ENCODE data around the gene UMODL1. TPM values are rescaled to one million over a fixed set of nuclear protein-coding genes. Genes with fewer than 3 reads are reported as not detected.

The UMODL1 gene
- total and polyA plus RNA-seq, 8 donors: 0.02 to 0.06 TPM; not detected in 6

DNA sequence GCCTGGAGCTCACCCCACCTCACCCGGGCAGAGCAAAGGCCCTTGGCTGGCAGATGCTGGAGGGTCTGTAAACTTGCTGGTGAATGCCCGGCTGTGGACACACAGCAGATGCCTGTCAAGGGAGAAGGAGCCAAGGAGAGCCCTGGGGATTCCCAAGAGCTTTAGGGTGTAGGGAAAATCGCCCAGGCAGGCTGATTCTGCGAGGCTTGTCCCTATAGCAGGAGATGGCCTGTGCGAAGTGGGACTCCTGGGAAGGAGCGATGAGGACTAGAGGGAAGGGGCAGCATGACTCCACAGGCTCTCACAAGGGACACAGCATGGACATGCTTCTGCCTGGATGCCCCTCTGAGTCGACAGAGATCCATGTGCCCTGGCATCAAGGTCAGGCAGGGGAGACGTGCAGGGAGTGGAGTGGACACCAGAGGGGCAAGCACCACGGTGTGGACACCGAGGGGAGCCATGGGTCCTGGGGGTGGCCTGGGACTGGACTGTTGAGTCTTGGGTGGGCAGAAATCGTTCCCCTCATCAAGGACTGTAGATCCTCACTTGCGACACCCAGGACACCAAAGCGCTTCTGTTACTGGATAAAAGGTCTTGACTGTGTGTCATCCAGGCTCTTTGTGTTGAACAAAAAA, 76.4 kb downstream of the UMODL1 start:
- Histone ChIP-seq H3K4me1 (peaks cover 0 to 9% (median 0%) of the 10 kb centered on the region in 3 donors), H3K27me3 (no peaks in the 10 kb centered on the region), H3K27ac (no peak overlapping the region), H3K36me3 (no peaks in the 10 kb centered on the region), H3K4me3 (no peak overlapping the region), H3K9me3 (no peaks in the 10 kb centered on the region)
- TF ChIP-seq, protein P1, sequence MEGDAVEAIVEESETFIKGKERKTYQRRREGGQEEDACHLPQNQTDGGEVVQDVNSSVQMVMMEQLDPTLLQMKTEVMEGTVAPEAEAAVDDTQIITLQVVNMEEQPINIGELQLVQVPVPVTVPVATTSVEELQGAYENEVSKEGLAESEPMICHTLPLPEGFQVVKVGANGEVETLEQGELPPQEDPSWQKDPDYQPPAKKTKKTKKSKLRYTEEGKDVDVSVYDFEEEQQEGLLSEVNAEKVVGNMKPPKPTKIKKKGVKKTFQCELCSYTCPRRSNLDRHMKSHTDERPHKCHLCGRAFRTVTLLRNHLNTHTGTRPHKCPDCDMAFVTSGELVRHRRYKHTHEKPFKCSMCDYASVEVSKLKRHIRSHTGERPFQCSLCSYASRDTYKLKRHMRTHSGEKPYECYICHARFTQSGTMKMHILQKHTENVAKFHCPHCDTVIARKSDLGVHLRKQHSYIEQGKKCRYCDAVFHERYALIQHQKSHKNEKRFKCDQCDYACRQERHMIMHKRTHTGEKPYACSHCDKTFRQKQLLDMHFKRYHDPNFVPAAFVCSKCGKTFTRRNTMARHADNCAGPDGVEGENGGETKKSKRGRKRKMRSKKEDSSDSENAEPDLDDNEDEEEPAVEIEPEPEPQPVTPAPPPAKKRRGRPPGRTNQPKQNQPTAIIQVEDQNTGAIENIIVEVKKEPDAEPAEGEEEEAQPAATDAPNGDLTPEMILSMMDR (IDR thresholded peaks at IDR 0.05): no peak
- 83 to 84% methylated on average over 13 of the region's 13 CpGs for WGBS, 2 donors
- FAIRE-seq (no peak), DNase-seq (peak in 2 of 6 donors; percentile 7 to 40), ATAC-seq (no peak)
- intact Hi-C loops (cut with DNase I): loop anchor here in 2 of 3 donors (2.0 to 5.0 kb wide), 2 partner anchors 107 to 110 kb away; no protein-coding TSS in a partner anchor

- H3K9me3 ChIP-seq: no peaks in the 10 kb centered on the region
- no peak for DNase-seq
- H3K4me3 ChIP-seq: no peak overlapping the region
- FAIRE-seq: no peak
- intact Hi-C loops (cut with DNase I): loop anchor here in 1 of 3 donors (5.0 kb wide), 1 partner anchor 109 kb away; no protein-coding TSS in a partner anchor
- no peaks in the 10 kb centered on the region for H3K36me3 ChIP-seq
- 23 to 33% methylated on average over 2 of the region's 2 CpGs for WGBS, 2 donors
- H3K27ac ChIP-seq: no peak overlapping the region
- TF ChIP-seq, protein P1 (IDR thresholded peaks at IDR 0.05): no peak
- H3K27me3 ChIP-seq: no peaks in the 10 kb centered on the region
- no peak for ATAC-seq
- H3K4me1 ChIP-seq: peaks cover 0 to 9% (median 0%) of the 10 kb centered on the region in 3 donors
These were observed 77.0 kb downstream of the UMODL1 start for GRCh38 chr21:42148097-42148496.

GRCh38 chr21:42148584-42148983, 77.5 kb downstream of the UMODL1 start:
- TF ChIP-seq, protein P1 (IDR thresholded peaks at IDR 0.05): no peak
- ATAC-seq (no peak), FAIRE-seq (no peak), DNase-seq (no peak)
- WGBS, 2 donors: 92 to 96% methylated on average over 3 of the region's 3 CpGs
- no peak overlapping the region for H3K4me3 ChIP-seq
- intact Hi-C loops (cut with DNase I): loop anchor here in 1 of 3 donors (5.0 kb wide), 1 partner anchor 109 kb away; no protein-coding TSS in a partner anchor
- H3K4me1 ChIP-seq: peaks cover 0 to 9% (median 0%) of the 10 kb centered on the region in 3 donors
- no peaks in the 10 kb centered on the region for H3K27me3 ChIP-seq
- H3K36me3 ChIP-seq: no peaks in the 10 kb centered on the region
- H3K9me3 ChIP-seq: no peaks in the 10 kb centered on the region
- no peak overlapping the region for H3K27ac ChIP-seq

- no peak for FAIRE-seq
These were observed 78.7 kb downstream of the UMODL1 start for GRCh38 chr21:42149656-42150473.

More at GRCh38 chr21:42149656-42150473, 78.7 kb downstream of the UMODL1 start:
- intact Hi-C loops (cut with DNase I): loop anchor here in 2 of 3 donors (5.0 to 10.0 kb wide), 2 partner anchors 107 to 115 kb away; no protein-coding TSS in a partner anchor
- TF ChIP-seq, protein P1 (IDR thresholded peaks at IDR 0.05): no peak
- no peaks in the 10 kb centered on the region for H3K9me3 ChIP-seq
- 90 to 95% methylated on average over 21 of the region's 21 CpGs for WGBS, 2 donors
- H3K27me3 ChIP-seq: no peaks in the 10 kb centered on the region
- peaks cover 0 to 9% (median 0%) of the 10 kb centered on the region in 3 donors for H3K4me1 ChIP-seq
- H3K36me3 ChIP-seq: no peaks in the 10 kb centered on the region
- no peak for ATAC-seq
- H3K27ac ChIP-seq: no peak overlapping the region
- peak in 1 of 6 donors; percentile 43 for DNase-seq
- no peak overlapping the region for H3K4me3 ChIP-seq

All from pancreas (tissue), 10 donors.